Measurements from ENCODE around the gene DEXI.

- TF ChIP-seq, protein P1, sequence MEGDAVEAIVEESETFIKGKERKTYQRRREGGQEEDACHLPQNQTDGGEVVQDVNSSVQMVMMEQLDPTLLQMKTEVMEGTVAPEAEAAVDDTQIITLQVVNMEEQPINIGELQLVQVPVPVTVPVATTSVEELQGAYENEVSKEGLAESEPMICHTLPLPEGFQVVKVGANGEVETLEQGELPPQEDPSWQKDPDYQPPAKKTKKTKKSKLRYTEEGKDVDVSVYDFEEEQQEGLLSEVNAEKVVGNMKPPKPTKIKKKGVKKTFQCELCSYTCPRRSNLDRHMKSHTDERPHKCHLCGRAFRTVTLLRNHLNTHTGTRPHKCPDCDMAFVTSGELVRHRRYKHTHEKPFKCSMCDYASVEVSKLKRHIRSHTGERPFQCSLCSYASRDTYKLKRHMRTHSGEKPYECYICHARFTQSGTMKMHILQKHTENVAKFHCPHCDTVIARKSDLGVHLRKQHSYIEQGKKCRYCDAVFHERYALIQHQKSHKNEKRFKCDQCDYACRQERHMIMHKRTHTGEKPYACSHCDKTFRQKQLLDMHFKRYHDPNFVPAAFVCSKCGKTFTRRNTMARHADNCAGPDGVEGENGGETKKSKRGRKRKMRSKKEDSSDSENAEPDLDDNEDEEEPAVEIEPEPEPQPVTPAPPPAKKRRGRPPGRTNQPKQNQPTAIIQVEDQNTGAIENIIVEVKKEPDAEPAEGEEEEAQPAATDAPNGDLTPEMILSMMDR (tag by site-specific recombination; IDR thresholded peaks at IDR 0.05) = no peak
- TF ChIP-seq ZNF670 (tag by site-specific recombination; IDR thresholded peaks at IDR 0.05; ENCODE audit: low read depth) = no peak
- TF ChIP-seq ZNF2 (tag by site-specific recombination; IDR thresholded peaks at IDR 0.05) = no peak
Observed at GRCh38 chr16:10885246-10885645, 57.0 kb downstream of the DEXI start.

All from HEK293 (cell line).